Right lobe of liver (tissue), 4 donors: ENCODE results near the gene ARHGEF12.

Source experiments
- POLR2A ChIP-seq: fragments of 450-650 bp; IDR thresholded peaks from one replicate; pipeline ENCODE4 v1.6.1; 2017; ENCODE audit warnings: antibody characterized with exemption, mild to moderate bottlenecking
- TF ChIP-seq, protein P1 (sequence below), 4 donors: fragments of 200-600 bp in 3 of 4; fragments of 450-650 bp in 1 of 4; IDR thresholded peaks; one replicate each; pipeline versions ENCODE4 v1.5.1 to v1.8.0; 2016 to 2022; ENCODE audit warnings: antibody characterized with exemption in 4 of 4, mild to moderate bottlenecking in 2 of 4
- donor health status: DM: no; HTN: no; CAD: no.
- donor health status: DM: no; HTN: no; CAD: no.
- donor health status: DM: no; HTN: yes; CAD: no.

DNA sequence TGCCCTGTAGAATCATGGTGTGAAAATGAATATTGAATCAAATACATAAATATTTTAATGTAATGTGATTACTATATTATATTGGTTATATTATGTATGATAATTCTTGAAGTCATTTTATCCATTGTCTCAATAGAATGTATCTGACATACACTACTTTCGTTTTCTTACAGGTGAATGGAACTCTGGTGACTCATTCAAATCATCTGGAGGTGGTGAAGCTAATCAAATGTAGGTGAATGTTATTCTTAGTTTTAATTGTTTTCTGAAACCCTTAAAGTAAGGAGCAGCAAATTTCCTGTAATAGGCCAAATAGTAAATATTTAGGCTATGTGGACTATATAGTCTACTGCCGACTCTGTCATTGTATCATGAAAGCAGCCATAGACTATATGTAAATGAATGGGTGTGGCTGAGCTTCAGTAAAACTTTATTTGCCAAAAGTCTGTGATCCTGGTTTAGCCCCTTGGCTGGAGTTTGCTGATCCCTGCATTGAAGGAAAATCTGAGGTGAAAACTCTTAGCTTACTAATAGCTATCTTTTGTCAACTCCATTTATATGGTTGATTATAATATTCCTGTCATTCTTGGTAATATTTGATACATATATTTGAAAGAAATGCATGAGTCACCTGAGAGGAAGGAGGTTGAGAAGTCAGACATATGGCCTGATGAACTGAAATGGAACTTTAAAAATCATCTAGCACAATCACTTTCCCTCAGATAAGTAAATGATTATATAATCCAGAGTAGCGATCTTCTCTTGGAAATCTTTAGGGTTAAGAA, 88.2 kb downstream of the ARHGEF12 start:
- TF ChIP-seq, protein P1, sequence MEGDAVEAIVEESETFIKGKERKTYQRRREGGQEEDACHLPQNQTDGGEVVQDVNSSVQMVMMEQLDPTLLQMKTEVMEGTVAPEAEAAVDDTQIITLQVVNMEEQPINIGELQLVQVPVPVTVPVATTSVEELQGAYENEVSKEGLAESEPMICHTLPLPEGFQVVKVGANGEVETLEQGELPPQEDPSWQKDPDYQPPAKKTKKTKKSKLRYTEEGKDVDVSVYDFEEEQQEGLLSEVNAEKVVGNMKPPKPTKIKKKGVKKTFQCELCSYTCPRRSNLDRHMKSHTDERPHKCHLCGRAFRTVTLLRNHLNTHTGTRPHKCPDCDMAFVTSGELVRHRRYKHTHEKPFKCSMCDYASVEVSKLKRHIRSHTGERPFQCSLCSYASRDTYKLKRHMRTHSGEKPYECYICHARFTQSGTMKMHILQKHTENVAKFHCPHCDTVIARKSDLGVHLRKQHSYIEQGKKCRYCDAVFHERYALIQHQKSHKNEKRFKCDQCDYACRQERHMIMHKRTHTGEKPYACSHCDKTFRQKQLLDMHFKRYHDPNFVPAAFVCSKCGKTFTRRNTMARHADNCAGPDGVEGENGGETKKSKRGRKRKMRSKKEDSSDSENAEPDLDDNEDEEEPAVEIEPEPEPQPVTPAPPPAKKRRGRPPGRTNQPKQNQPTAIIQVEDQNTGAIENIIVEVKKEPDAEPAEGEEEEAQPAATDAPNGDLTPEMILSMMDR (IDR thresholded peaks at IDR 0.05): no peak
- TF ChIP-seq POLR2A: no peak
